Fibroblast of lung (primary cell): ENCODE results near the gene STX5.

Experiments used
- CTCF ChIP-seq, 2 donors: IDR thresholded peaks in 1 of 2; conservative IDR thresholded peaks in 1 of 2; 1 replicate in 1 of 2; 2 replicates in 1 of 2; pipeline ENCODE4 v1.5.1; 2011 to 2012; ENCODE audit warnings: low read length in 2 of 2, control low read depth in 1 of 2, inconsistent platforms in 1 of 2, low read depth in 1 of 2, mild to moderate bottlenecking in 1 of 2
- EZH2 ChIP-seq: IDR thresholded peaks from 2 replicates; pipeline ENCODE4 v1.5.1; 2012; ENCODE audit warnings: low read length, control low read depth, mild to moderate bottlenecking; ENCODE audit errors: missing control alignments

- peak in 1 of 2 donors; percentile 8 for TF ChIP-seq CTCF (conservative IDR thresholded peaks at IDR 0.05 in 1 of 2, IDR thresholded peaks at IDR 0.05 in 1 of 2; ENCODE audit: low read depth in 1 of 2, low read length in 2 of 2)
- no peak for TF ChIP-seq EZH2
Measured at GRCh38 chr11:62805076-62805892, 26.6 kb downstream of the STX5 start, which contains the start of gene NXF1.
